Hematopoietic multipotent progenitor cell (in vitro differentiated cells): ENCODE results near the gene UFD1. TPM values are rescaled to one million over a fixed set of nuclear protein-coding genes. Genes with fewer than 3 reads are reported as not detected.
"Not testable (repeated sequence)": the region's sequence is repeated elsewhere in the genome, so short reads cannot be mapped to it uniquely, and the experiment has no call there.

Source experiments
- DNase-seq, 3 donors: peaks; one replicate each; pipeline ENCODE4 v3.0.0-alpha.2; 2011 to 2015; ENCODE audit warnings: low read depth in 2 of 3, low spot score in 2 of 3
- total RNA-seq: library from RNA; depleted of rRNA; stranded (reverse); fragments of >200 nt; gene quantifications from one replicate; pipeline ENCODE4 v1.2.3, GENCODE V29; 2012

UFD1 gene
- total RNA-seq, 1 donor = 36.9 TPM

GRCh38 chr22:19451570-19451969 lies 27.4 kb downstream of the UFD1 start:
- no peak for DNase-seq

GRCh38 chr22:19450363-19451175 lies 28.4 kb downstream of the UFD1 start:
- no peak for DNase-seq

- no peak for DNase-seq
Observed at GRCh38 chr22:19449422-19449767, 29.6 kb downstream of the UFD1 start.

GRCh38 chr22:19448739-19449421 lies 30.1 kb downstream of the UFD1 start:
- DNase-seq = no peak

- DNase-seq = peak in 2 of 3 donors; percentile 21 to 39
Observed at GRCh38 chr22:19448076-19448607, 30.9 kb downstream of the UFD1 start.

- peak; percentile 71 to 94 (median 89) for DNase-seq
Observed at GRCh38 chr22:19447330-19448075, 31.5 kb downstream of the UFD1 start, which contains the start of gene C22orf39. Gene C22orf39, minus strand, starts transcription at chr22:19447711. Its CDS starts 23 bp downstream, at chr22:19447688.

GRCh38 chr22:19446603-19447329 lies 32.2 kb downstream of the UFD1 start:
- no peak for DNase-seq

- not testable (repeated sequence) for DNase-seq
Observed at GRCh38 chr22:19445279-19445982, 33.6 kb downstream of the UFD1 start.

- DNase-seq = no peak
Observed at GRCh38 chr22:19443544-19444211, 35.3 kb downstream of the UFD1 start.

- no peak for DNase-seq
Observed at GRCh38 chr22:19442166-19442565, 36.8 kb downstream of the UFD1 start.

GRCh38 chr22:19440411-19441195 lies 38.4 kb downstream of the UFD1 start:
- no peak for DNase-seq

- no peak for DNase-seq
Observed at GRCh38 chr22:19438298-19438697, 40.7 kb downstream of the UFD1 start.

- DNase-seq = not testable (repeated sequence)
Observed at GRCh38 chr22:19436444-19437161, 42.4 kb downstream of the UFD1 start.

- no peak for DNase-seq
Observed at GRCh38 chr22:19434829-19435580, 44.0 kb downstream of the UFD1 start.

- no peak for DNase-seq
Observed at GRCh38 chr22:19434401-19434800, 44.6 kb downstream of the UFD1 start.

GRCh38 chr22:19432133-19432851 lies 46.7 kb downstream of the UFD1 start, which contains the start of gene MRPL40:
Gene MRPL40, plus strand, starts transcription at chr22:19432545. Its CDS starts 10 bp downstream, at chr22:19432555.
- peak; percentile 63 to 90 (median 89) for DNase-seq
